HG02610 (cell line): ENCODE results near the gene DAPK1.
"Not testable (repeated sequence)": the region's sequence is repeated elsewhere in the genome, so short reads cannot be mapped to it uniquely, and the experiment has no call there.

Source experiments
- ATAC-seq: cut with Tn5 transposase; IDR thresholded peaks from one replicate; pipeline ENCODE4 v1.9.1; 2021; ENCODE audit warnings: mild to moderate bottlenecking, moderate library complexity; ENCODE audit not compliant: unreplicated experiment

Gene DAPK1

DNA sequence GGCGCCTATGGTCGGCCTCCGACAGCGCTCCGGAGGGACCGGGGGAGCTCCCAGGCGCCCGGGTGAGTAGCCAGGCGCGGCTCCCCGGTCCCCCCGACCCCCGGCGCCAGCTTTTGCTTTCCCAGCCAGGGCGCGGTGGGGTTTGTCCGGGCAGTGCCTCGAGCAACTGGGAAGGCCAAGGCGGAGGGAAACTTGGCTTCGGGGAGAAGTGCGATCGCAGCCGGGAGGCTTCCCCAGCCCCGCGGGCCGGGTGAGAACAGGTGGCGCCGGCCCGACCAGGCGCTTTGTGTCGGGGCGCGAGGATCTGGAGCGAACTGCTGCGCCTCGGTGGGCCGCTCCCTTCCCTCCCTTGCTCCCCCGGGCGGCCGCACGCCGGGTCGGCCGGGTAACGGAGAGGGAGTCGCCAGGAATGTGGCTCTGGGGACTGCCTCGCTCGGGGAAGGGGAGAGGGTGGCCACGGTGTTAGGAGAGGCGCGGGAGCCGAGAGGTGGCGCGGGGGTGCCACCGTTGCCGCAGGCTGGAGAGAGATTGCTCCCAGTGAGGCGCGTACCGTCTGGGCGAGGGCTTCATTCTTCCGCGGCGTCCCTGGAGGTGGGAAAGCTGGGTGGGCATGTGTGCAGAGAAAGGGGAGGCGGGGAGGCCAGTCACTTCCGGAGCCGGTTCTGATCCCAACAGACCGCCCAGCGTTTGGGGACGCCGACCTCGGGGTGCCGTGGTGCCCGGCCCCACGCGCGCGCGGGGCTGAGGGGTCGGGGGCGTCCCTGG lies 561 bp downstream of the DAPK1 start:
- peak; percentile 21 for ATAC-seq

DNA sequence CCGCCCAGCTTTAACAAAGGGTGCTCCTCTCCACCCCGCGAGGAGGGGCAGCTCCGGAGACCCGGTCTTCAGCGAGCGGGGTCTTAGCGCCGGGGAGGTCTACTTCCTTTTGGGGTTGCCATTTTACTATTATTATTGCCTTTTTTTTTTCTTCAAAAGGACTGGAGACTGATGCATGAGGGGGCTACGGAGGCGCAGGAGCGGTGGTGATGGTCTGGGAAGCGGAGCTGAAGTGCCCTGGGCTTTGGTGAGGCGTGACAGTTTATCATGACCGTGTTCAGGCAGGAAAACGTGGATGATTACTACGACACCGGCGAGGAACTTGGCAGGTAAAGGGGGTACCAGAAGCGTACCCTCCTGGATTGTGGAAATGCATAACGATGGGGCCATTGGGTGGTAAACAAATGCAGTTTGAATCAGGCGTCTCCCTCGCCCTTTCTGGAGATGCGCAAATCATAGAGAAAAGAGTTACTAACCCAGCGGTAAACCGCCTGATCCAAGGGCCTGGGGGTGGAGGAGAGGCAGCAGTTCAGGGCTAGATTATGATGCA lies 1.2 kb downstream of the DAPK1 start:
- no peak for ATAC-seq

GRCh38 chr9:87499424-87500017 lies 1.9 kb downstream of the DAPK1 start:
- ATAC-seq, result no peak

- no peak for ATAC-seq
Measured at GRCh38 chr9:87500491-87501270, 3.0 kb downstream of the DAPK1 start.

DNA sequence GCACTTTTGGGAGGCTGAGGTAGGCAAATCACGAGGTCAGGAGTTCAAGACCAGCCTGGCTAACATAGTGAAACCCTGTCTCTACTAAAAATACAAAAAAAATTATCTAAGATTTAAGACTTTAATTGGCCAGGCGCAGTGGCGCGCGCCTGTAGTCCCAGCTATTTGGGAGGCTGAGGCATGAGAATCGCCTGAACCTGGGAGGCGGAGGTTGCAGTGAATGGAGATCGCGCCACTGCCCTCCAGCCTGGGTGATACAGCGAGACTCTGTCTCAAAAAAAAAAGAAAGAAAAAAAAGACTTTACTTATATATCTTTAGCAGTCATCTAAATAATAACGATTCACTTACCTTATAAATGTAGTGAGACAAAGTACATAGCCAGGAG lies 3.6 kb downstream of the DAPK1 start:
- not testable (repeated sequence) for ATAC-seq

- ATAC-seq, result no peak
Measured at GRCh38 chr9:87501806-87502205, 4.1 kb downstream of the DAPK1 start.

- ATAC-seq, result peak; percentile 40
Measured at GRCh38 chr9:87502391-87503221, 4.9 kb downstream of the DAPK1 start.

GRCh38 chr9:87503430-87503829 lies 5.8 kb downstream of the DAPK1 start:
- no peak for ATAC-seq

DNA sequence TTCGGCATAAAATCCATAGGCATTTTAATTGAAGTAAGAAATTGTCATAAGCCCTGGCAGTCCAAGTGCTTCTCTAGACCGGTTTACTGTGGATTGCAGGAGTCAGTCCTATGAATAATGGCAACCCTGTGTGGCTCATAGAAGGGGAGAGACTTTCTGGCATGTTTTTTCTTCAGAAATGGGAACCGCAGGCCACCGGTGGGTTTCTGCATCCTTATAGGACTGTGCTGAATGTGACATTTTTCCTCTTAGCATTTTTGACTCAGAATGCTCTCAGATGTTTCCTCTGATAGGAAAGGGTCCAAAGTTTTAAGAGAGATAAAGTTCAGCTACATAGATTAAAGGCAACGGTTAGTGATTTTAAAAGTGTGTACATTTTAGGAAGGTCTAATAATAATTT lies 6.3 kb downstream of the DAPK1 start:
- no peak for ATAC-seq

DNA sequence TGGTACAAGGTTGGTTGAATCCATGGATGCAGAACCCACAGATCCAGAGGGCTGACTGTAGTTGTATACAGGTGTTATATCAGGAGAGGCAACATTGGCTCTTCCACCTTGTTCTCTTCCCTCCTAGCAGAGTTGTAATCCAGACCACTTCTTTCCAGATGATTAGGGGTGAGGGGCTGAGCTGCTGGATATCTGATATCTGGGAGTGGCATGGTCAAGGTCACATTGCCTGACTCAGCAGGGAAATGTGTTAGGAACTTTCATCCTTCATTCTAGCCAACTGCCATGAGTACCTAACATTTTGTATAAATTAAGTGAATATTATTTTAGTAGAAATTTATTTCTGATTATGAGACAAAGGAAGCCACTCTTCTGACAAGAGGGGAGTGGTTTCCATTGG lies 7.3 kb downstream of the DAPK1 start:
- no peak for ATAC-seq

DNA sequence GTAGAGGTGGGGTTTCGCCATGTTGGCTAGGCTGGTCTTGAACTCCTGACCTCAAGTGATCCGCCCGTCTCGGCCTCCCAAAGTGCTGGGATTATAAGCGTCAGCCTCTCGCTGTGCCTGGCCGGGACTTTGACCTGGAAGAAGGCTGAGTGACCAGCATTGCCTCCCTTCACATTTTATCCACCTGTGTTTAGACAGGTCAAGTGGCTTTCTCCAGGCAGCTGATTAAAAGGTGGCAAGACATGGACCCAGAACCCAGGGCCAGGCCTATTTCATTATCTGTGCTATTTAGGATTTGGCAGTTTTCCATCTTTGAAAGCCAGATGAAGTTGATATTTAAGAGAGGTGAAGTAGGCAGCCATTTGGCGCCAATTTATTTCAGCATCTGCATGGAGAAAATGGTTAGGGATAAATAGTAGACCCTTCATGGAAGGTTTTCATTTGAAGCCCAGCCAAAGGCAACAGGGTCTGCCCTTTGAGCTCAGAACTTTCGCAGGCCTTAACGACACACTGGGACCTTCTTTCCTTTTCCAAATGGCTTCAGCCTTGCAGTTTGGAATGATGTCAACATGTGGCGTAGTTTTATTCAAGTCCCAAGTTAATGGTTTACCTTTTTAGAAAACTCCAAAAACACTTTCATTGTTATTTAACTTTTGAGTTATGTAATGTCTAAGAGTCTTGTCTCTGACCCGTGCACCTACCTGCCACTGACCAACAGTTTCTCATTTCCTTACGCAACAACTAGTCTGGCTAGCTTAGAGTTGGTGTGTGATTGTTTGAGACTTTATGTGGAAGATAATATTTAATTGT lies 8.4 kb downstream of the DAPK1 start:
- no peak for ATAC-seq

- ATAC-seq, result no peak
Measured at GRCh38 chr9:87507576-87507975, 9.9 kb downstream of the DAPK1 start.

- ATAC-seq, result no peak
Measured at GRCh38 chr9:87510252-87510683, 12.6 kb downstream of the DAPK1 start.

DNA sequence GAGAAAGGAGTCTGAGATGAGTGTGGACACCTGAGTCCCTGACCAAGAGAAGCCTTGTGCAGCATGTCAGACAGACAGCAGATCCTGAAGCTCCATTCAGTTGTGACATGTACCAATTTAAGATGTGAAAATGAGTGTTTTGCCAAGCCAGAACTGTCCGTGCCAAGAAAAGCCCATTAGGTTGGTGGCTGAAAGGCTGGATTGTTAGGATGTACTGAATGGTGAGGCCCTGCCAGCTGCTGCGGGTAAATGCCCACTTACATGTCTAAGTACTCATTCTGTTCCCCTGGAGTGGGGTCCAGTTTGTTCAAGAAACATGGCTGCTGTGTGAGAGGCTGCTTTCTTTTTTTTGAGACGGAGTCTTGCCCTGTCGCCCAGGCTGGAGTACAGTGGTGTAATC lies 14.6 kb downstream of the DAPK1 start:
- ATAC-seq, result no peak

- no peak for ATAC-seq
Measured at GRCh38 chr9:87513161-87513560, 15.5 kb downstream of the DAPK1 start.

GRCh38 chr9:87513880-87514535 lies 16.3 kb downstream of the DAPK1 start:
- ATAC-seq, result peak; percentile 41

DNA sequence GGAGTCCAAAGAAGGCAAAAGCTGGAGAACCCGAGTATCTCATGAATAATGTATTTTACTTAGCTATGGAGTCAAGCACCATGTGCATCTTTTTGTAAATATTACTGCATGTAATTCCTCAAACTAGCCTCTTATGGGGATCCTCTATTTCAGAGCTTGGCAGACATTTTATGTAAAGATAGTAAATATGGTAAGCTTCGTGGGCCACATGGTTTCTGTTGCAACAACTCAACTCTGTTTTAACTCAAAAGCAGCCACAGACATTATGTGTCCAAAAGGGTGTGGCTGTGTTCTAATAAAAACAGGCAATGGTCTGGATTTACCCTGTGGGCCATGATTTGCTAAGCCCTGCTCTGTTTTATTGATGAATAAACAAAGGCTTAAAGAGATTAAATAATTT lies 17.3 kb downstream of the DAPK1 start:
- no peak for ATAC-seq

DNA sequence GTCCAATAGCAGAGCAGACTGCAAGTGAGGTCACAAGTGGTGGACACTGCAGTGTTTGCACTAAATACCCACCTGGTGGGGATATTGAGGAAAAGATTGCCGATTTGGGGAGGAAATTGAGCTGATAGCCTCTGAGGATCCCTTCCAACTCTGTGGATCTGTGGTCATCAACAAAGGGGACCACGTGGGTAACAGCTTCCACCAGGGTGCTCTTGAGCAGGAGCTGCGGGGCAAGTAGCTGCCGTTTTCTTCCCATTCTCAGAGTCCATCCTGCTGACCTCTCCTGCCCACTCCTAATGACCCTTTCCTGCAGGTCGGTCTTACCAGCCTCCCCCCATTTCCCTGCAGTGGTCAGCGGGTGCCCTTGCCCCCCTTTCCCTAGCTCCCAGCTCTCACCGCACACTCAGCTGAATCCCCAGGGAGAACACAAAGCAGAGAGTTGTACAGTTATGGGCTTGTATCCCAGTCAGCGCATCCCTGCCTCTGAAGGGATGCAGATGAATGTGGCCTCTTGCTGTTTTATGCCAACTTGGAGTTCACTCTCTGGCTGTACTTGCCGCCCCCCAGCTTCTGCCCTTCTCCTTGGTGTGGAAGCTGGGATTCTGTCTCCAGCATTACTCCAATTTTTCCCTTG lies 18.0 kb downstream of the DAPK1 start:
- ATAC-seq, result no peak
